GM19240 (cell line): ENCODE data around the gene EMC7.
A peak's percentile ranks its signal among the peaks of the same experiment; 100 is the strongest.

Experiments used
- DNase-seq: peaks from one replicate; pipeline ENCODE4 v3.0.0; 2011; ENCODE audit warnings: low spot score; ENCODE audit not compliant: insufficient read length

The EMC7 gene

GRCh38 chr15:34038871-34039789 is 62.5 kb downstream of the EMC7 start, which contains the start of gene AVEN:
Gene AVEN (minus strand): TSS chr15:34039204. CDS start chr15:34039046, 158 bp downstream.
- peak; percentile 29 for DNase-seq

- peak; percentile 59 for DNase-seq
Observed at GRCh38 chr15:34038023-34038870, 63.4 kb downstream of the EMC7 start.
